Fibroblast of the aortic adventitia (primary cell): ENCODE data around the gene HLA-F. TPM values are rescaled to one million over a fixed set of nuclear protein-coding genes. Genes with fewer than 3 reads are reported as not detected.

Source experiments
- DNase-seq: peaks from one replicate; pipeline ENCODE4 v3.0.0-alpha.2; 2010; ENCODE audit warnings: low read depth
- H3K4me3 ChIP-seq: 2 replicates; pipeline ENCODE4 v1.5.1; 2011; ENCODE audit warnings: low read depth, mild to moderate bottlenecking, control low read depth, low read length, moderate library complexity
- CTCF ChIP-seq: IDR thresholded peaks from 2 replicates; pipeline ENCODE4 v1.5.1; 2011; ENCODE audit warnings: mild to moderate bottlenecking, low read length, control low read depth, inconsistent platforms; ENCODE audit not compliant: insufficient read depth
- total RNA-seq: library from RNA; depleted of rRNA; stranded (reverse); fragments of >200 nt; gene quantifications from 2 replicates; pipeline ENCODE4 v1.2.3, GENCODE V29; 2012; ENCODE audit warnings: low replicate concordance

The HLA-F gene
- total RNA-seq, 1 donor, result 1.1 TPM

- H3K4me3 ChIP-seq, result peak overlapping the region; percentile 95
- no peak for TF ChIP-seq CTCF
- DNase-seq, result no peak
Measured at GRCh38 chr6:29747688-29748250, 24.5 kb downstream of the HLA-F start.

- peak overlapping the region; percentile 95 for H3K4me3 ChIP-seq
- TF ChIP-seq CTCF, result no peak
- peak; percentile 83 for DNase-seq
Measured at GRCh38 chr6:29748391-29749307, 25.4 kb downstream of the HLA-F start.

- peak overlapping the region; percentile 95 for H3K4me3 ChIP-seq
- DNase-seq, result no peak
- TF ChIP-seq CTCF, result no peak
Measured at GRCh38 chr6:29749308-29749662, 26.1 kb downstream of the HLA-F start.

- H3K4me3 ChIP-seq, result no peak overlapping the region
- DNase-seq, result no peak
- TF ChIP-seq CTCF, result no peak
Measured at GRCh38 chr6:29749668-29750067, 26.4 kb downstream of the HLA-F start.

- H3K4me3 ChIP-seq, result no peak overlapping the region
- no peak for TF ChIP-seq CTCF
- DNase-seq, result no peak
Measured at GRCh38 chr6:29750709-29751108, 27.5 kb downstream of the HLA-F start.

GRCh38 chr6:29751480-29751879 is 28.2 kb downstream of the HLA-F start:
- DNase-seq, result no peak
- H3K4me3 ChIP-seq, result no peak overlapping the region
- TF ChIP-seq CTCF, result no peak
